ENCODE results near the gene TAS1R3. TPM values are rescaled to one million over a fixed set of nuclear protein-coding genes. Genes with fewer than 3 reads are reported as not detected.

Gene TAS1R3
- total RNA-seq, 1 donor = 0.09 TPM

DNA sequence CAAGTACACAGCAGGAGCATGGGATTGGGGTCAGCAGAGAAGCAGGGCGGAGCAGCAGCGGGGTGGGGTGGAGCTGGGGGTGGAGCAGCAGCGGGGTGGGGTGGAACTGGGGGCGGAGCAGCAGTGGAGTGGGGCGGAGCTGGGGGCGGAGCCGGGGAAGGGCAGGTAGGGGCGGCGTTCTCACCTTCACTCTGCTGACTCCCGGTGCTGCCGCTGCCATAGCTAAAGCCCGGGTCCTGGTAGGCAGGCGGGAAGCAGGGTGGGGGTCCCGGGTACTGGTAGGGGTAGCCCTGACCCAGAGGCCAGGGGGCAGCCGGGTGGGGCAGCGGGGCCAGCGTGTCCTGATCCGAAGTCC, 6.7 kb downstream of the TAS1R3 start:
- no peak overlapping the region for H3K4me3 ChIP-seq (ENCODE audit: low read depth, low read length)
- DNase-seq (ENCODE audit: low read depth) = no peak
- TF ChIP-seq, protein P1, sequence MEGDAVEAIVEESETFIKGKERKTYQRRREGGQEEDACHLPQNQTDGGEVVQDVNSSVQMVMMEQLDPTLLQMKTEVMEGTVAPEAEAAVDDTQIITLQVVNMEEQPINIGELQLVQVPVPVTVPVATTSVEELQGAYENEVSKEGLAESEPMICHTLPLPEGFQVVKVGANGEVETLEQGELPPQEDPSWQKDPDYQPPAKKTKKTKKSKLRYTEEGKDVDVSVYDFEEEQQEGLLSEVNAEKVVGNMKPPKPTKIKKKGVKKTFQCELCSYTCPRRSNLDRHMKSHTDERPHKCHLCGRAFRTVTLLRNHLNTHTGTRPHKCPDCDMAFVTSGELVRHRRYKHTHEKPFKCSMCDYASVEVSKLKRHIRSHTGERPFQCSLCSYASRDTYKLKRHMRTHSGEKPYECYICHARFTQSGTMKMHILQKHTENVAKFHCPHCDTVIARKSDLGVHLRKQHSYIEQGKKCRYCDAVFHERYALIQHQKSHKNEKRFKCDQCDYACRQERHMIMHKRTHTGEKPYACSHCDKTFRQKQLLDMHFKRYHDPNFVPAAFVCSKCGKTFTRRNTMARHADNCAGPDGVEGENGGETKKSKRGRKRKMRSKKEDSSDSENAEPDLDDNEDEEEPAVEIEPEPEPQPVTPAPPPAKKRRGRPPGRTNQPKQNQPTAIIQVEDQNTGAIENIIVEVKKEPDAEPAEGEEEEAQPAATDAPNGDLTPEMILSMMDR (IDR thresholded peaks at IDR 0.05; ENCODE audit: insufficient read depth, low read length) = no peak

DNA sequence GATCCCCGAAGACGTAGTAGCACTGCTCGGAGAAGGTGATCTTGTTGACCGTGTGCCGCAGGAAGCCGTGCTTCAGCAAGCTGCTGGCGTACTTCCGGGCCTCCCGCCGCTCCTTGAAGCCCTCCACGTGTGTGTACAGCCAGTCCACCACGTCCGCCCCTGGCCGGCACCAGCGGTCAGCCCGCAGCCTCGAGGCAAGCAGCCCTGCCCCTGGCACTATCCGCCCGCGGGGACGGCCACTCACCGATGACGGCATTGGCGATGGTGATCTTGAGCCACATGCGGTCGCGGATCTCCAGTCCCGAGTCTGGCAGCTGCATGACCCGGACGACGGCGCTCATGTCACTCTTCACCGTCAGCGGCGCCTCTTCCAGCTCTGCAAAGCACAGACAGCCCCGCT, 7.2 kb downstream of the TAS1R3 start:
- TF ChIP-seq, protein P1 (IDR thresholded peaks at IDR 0.05; ENCODE audit: insufficient read depth, low read length) = no peak
- no peak for DNase-seq (ENCODE audit: low read depth)
- no peak overlapping the region for H3K4me3 ChIP-seq (ENCODE audit: low read depth, low read length)

DNA sequence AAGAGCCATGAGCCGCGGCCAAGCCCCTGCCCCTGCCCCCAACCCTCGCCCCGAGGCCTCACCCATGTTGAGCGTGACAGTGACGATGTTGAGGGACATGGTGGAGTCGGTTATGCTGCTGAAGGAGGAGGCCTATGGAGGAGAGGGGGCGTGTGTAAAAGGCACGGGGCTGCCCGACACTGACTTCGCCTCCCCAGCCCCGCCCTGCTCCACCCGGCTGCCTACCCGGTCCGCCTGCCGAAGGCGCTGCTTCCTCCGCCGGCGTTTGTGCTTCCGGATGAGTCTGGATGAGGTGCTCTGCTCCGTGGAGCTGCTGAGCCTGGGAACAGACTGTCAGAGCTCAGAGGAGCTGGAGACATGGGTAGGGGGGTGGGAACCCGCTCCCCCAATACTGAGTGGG, 9.1 kb downstream of the TAS1R3 start:
- no peak for DNase-seq (ENCODE audit: low read depth)

GRCh38 chr1:1340791-1341548, 9.9 kb downstream of the TAS1R3 start:
- TF ChIP-seq, protein P1 (IDR thresholded peaks at IDR 0.05; ENCODE audit: insufficient read depth, low read length) = no peak
- H3K4me3 ChIP-seq (ENCODE audit: low read depth, low read length) = no peak overlapping the region
- no peak for DNase-seq (ENCODE audit: low read depth)

More for the DNA sequence above, 9.1 kb downstream of the TAS1R3 start:
- no peak overlapping the region for H3K4me3 ChIP-seq (ENCODE audit: low read depth, low read length)
- TF ChIP-seq, protein P1 (IDR thresholded peaks at IDR 0.05; ENCODE audit: insufficient read depth, low read length) = no peak

DNA sequence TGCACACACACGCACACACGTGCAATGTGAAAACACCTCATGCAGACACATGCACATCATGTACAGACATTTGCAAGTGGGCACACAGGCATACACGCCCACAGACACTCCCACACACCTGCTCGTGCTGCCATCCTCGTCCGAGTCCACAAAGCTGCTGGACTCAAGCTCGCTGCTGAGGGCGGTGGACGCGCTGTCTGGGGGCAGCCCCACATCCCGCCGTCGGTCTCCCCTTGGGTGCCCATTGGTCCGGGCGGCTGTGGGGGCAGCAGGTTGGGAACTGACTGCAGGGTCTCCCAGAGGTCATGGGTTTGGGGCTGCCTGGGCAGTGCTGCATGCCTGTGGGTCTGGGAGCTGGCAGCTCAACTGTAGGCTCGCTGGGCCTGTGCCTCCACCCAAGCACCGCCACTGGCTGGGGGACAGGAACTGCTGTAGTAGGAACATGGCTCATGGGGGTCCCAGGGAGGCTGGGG, 10.5 kb downstream of the TAS1R3 start:
- no peak overlapping the region for H3K4me3 ChIP-seq (ENCODE audit: low read depth, low read length)
- TF ChIP-seq, protein P1 (IDR thresholded peaks at IDR 0.05; ENCODE audit: insufficient read depth, low read length) = no peak
- no peak for DNase-seq (ENCODE audit: low read depth)

DNA sequence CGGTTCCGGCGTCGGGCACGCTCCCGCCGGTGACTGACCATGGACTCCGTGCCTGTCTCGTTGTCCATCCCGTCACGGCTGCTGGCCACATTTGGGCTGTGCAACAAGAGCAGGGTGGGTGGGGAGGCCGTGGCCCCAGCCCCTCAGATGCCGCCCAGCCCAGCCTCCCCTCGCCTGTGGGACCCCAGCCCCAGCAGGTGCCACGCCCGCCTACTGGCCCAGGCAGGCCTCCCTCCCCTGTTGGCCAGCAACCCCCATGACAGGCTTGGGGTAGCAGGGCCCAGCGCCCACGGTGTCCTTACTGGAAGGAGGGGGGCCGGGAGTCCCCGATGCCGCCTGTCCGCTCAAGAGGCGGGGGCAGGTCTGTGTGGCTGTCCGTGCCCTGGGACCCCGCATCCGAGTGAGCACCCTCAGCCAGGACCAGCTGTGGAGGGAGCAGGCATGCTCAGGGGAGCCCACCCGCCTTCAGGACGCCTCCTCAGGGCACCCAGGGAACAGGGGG, 11.0 kb downstream of the TAS1R3 start:
- DNase-seq (ENCODE audit: low read depth) = no peak
- TF ChIP-seq, protein P1 (IDR thresholded peaks at IDR 0.05; ENCODE audit: insufficient read depth, low read length) = no peak
- H3K4me3 ChIP-seq (ENCODE audit: low read depth, low read length) = no peak overlapping the region

Measured in fibroblast of the aortic adventitia (primary cell).